Mucosa of descending colon (tissue), 3 donors: ENCODE results near the gene CAMK2D. TPM values are rescaled to one million over a fixed set of nuclear protein-coding genes. Genes with fewer than 3 reads are reported as not detected.
A peak's percentile ranks its signal among the peaks of the same experiment; 100 is the strongest.

Experiments
- ATAC-seq: fragments of 200-7000 bp; cut with Tn5 transposase; one replicate; pipeline ENCODE4 v1.9.1; 2020; ENCODE audit warnings: mild to moderate bottlenecking, moderate library complexity
- DNase-seq, 3 donors: peaks; one replicate each; pipeline ENCODE4 v3.0.0-alpha.2; 2020
- H3K36me3 ChIP-seq: fragments of 200-600 bp; one replicate; pipeline ENCODE4 v1.8.0; 2021; ENCODE audit warnings: low read depth, mild to moderate bottlenecking
- H3K4me1 ChIP-seq: fragments of 200-600 bp; one replicate; pipeline ENCODE4 v1.8.0; 2021; ENCODE audit warnings: low read depth, mild to moderate bottlenecking
- H3K4me3 ChIP-seq: fragments of 200-600 bp; one replicate; pipeline ENCODE4 v1.8.0; 2021; ENCODE audit warnings: mild to moderate bottlenecking
- H3K9me3 ChIP-seq: fragments of 200-600 bp; one replicate; pipeline ENCODE4 v1.8.0; 2021; ENCODE audit warnings: mild to moderate bottlenecking
- CTCF ChIP-seq: fragments of 200-600 bp; IDR thresholded peaks from one replicate; pipeline ENCODE4 v1.8.0; 2022; ENCODE audit warnings: antibody characterized with exemption, mild to moderate bottlenecking
- intact Hi-C, 2 donors: fragments of 100-400 bp; cut with DNase I in 1 of 2; cut with micrococcal nuclease in 1 of 2; formaldehyde crosslinking; loops; one replicate each; pipeline versions ENCODE4 v1.11.0 to v1.11.1; 2022; cut with DNase I, micrococcal nuclease
- total RNA-seq, 3 donors: library from RNA; stranded (reverse); fragmentation: NEBNext Ultra II Directional in 2 of 3; extraction: Animal tissue kit (Norgen Biotek cat#: 25700) in 2 of 3; gene quantifications; one replicate each; pipeline versions ENCODE4 v1.2.1 to v1.2.4, GENCODE V29; 2021 to 2023
- donor health status: DM: no; HTN: no; CAD: no; lungs with moderate emphysema.
- donor health status: DM: no; HTN: no; CAD: no.
- donor health status: DM: no; HTN: yes; CAD: no.

Gene CAMK2D
- total RNA-seq, 3 donors from 2014 or later = 59.8 to 83.0 (median 77.3) TPM

- Histone ChIP-seq H3K9me3 (peaks cover 4% of the 10 kb centered on the region), H3K4me3 (no peak overlapping the region), H3K4me1 (no peaks in the 10 kb centered on the region), H3K36me3 (no peaks in the 10 kb centered on the region)
- ATAC-seq = no peak
- TF ChIP-seq CTCF = no peak
- DNase-seq = no peak
- intact Hi-C loops = no loop called here
These were observed 28.9 kb upstream of the CAMK2D start for GRCh38 chr4:113790478-113790877.

GRCh38 chr4:113788888-113789287 is 27.4 kb upstream of the CAMK2D start:
- no peak for TF ChIP-seq CTCF
- H3K4me3 ChIP-seq = no peak overlapping the region
- intact Hi-C loops = loop anchor here in 1 of 2 donors (10.0 kb wide), 1 partner anchor 596 kb away; no protein-coding TSS in a partner anchor
- no peak for DNase-seq
- H3K4me1 ChIP-seq = no peaks in the 10 kb centered on the region
- peaks cover 4% of the 10 kb centered on the region for H3K9me3 ChIP-seq
- H3K36me3 ChIP-seq = no peaks in the 10 kb centered on the region
- ATAC-seq = no peak

GRCh38 chr4:113785781-113786180 is 24.2 kb upstream of the CAMK2D start:
- no peak for TF ChIP-seq CTCF
- H3K36me3 ChIP-seq = no peaks in the 10 kb centered on the region
- H3K4me3 ChIP-seq = no peak overlapping the region
- no peak for ATAC-seq
- no peak for DNase-seq
- H3K9me3 ChIP-seq = no peaks in the 10 kb centered on the region
- intact Hi-C loops = loop anchor here in 1 of 2 donors (10.0 kb wide), 1 partner anchor 599 kb away; no protein-coding TSS in a partner anchor
- H3K4me1 ChIP-seq = no peaks in the 10 kb centered on the region

GRCh38 chr4:113784497-113785250 is 23.1 kb upstream of the CAMK2D start:
- Histone ChIP-seq H3K9me3 (no peaks in the 10 kb centered on the region), H3K4me1 (no peaks in the 10 kb centered on the region), H3K36me3 (no peaks in the 10 kb centered on the region), H3K4me3 (no peak overlapping the region)
- ATAC-seq = peak; percentile 45
- intact Hi-C loops = loop anchor here in 1 of 2 donors (10.0 kb wide), 1 partner anchor 600 kb away; no protein-coding TSS in a partner anchor
- TF ChIP-seq CTCF = no peak
- DNase-seq = no peak

- Histone ChIP-seq H3K4me3 (no peak overlapping the region), H3K4me1 (no peaks in the 10 kb centered on the region), H3K9me3 (no peaks in the 10 kb centered on the region), H3K36me3 (no peaks in the 10 kb centered on the region)
- DNase-seq = no peak
- no peak for TF ChIP-seq CTCF
- no peak for ATAC-seq
- intact Hi-C loops = loop anchor here in 1 of 2 donors (10.0 kb wide), 1 partner anchor 601 kb away; no protein-coding TSS in a partner anchor
These were observed 22.2 kb upstream of the CAMK2D start for GRCh38 chr4:113783701-113784100.
